HG03442 (cell line): ENCODE results near the gene BMAL2.

Experiments used
- ATAC-seq: cut with Tn5 transposase; IDR thresholded peaks from one replicate; pipeline ENCODE4 v1.9.1; 2021; ENCODE audit warnings: mild to moderate bottlenecking, moderate library complexity; ENCODE audit not compliant: unreplicated experiment

The BMAL2 gene

GRCh38 chr12:27351476-27351875 is 18.8 kb downstream of the BMAL2 start:
- ATAC-seq: no peak

GRCh38 chr12:27355486-27355885 is 22.9 kb downstream of the BMAL2 start:
- no peak for ATAC-seq

- ATAC-seq: no peak
Measured at GRCh38 chr12:27355979-27356378, 23.3 kb downstream of the BMAL2 start.

GRCh38 chr12:27359578-27360340 is 27.1 kb downstream of the BMAL2 start:
- ATAC-seq: no peak

- ATAC-seq: no peak
Measured at GRCh38 chr12:27361372-27361771, 28.7 kb downstream of the BMAL2 start.

GRCh38 chr12:27366621-27367020 is 34.0 kb downstream of the BMAL2 start:
- no peak for ATAC-seq

GRCh38 chr12:27367078-27367477 is 34.4 kb downstream of the BMAL2 start:
- ATAC-seq: no peak

- ATAC-seq: no peak
Measured at GRCh38 chr12:27382171-27382795, 49.6 kb downstream of the BMAL2 start.
